ENCODE results near the gene TMEM131. TPM values are rescaled to one million over a fixed set of nuclear protein-coding genes. Genes with fewer than 3 reads are reported as not detected.

Gene TMEM131
- total RNA-seq, 1 donor from 2014 or later: 41.3 TPM

GRCh38 chr2:97738179-97739019 lies 257.3 kb downstream of the TMEM131 start:
- TF ChIP-seq, protein P1, sequence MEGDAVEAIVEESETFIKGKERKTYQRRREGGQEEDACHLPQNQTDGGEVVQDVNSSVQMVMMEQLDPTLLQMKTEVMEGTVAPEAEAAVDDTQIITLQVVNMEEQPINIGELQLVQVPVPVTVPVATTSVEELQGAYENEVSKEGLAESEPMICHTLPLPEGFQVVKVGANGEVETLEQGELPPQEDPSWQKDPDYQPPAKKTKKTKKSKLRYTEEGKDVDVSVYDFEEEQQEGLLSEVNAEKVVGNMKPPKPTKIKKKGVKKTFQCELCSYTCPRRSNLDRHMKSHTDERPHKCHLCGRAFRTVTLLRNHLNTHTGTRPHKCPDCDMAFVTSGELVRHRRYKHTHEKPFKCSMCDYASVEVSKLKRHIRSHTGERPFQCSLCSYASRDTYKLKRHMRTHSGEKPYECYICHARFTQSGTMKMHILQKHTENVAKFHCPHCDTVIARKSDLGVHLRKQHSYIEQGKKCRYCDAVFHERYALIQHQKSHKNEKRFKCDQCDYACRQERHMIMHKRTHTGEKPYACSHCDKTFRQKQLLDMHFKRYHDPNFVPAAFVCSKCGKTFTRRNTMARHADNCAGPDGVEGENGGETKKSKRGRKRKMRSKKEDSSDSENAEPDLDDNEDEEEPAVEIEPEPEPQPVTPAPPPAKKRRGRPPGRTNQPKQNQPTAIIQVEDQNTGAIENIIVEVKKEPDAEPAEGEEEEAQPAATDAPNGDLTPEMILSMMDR (conservative IDR thresholded peaks at IDR 0.05): no peak
- Mint-ChIP-seq H3K4me1 (ENCODE audit: unreplicated experiment) (peaks cover 9% of the 10 kb centered on the region), H3K4me3 (no peak overlapping the region), H3K27me3 (no peaks in the 10 kb centered on the region), H3K27ac (peak overlapping the region; percentile 14), H3K9me3 (no peaks in the 10 kb centered on the region), H3K36me3 (peaks cover 3% of the 10 kb centered on the region)
- DNase-seq (ENCODE audit: extremely low spot score, unreplicated experiment): no peak

GRCh38 chr2:97737421-97738178 lies 258.1 kb downstream of the TMEM131 start:
- peaks cover 9% of the 10 kb centered on the region for H3K4me1 Mint-ChIP-seq (ENCODE audit: unreplicated experiment)
- DNase-seq (ENCODE audit: extremely low spot score, unreplicated experiment): peak; percentile 64
- no peak overlapping the region for H3K4me3 Mint-ChIP-seq
- TF ChIP-seq, protein P1 (conservative IDR thresholded peaks at IDR 0.05): no peak
- H3K36me3 Mint-ChIP-seq: peaks cover 3% of the 10 kb centered on the region
- no peak overlapping the region for H3K27ac Mint-ChIP-seq
- H3K9me3 Mint-ChIP-seq: no peaks in the 10 kb centered on the region
- no peaks in the 10 kb centered on the region for H3K27me3 Mint-ChIP-seq

DNA sequence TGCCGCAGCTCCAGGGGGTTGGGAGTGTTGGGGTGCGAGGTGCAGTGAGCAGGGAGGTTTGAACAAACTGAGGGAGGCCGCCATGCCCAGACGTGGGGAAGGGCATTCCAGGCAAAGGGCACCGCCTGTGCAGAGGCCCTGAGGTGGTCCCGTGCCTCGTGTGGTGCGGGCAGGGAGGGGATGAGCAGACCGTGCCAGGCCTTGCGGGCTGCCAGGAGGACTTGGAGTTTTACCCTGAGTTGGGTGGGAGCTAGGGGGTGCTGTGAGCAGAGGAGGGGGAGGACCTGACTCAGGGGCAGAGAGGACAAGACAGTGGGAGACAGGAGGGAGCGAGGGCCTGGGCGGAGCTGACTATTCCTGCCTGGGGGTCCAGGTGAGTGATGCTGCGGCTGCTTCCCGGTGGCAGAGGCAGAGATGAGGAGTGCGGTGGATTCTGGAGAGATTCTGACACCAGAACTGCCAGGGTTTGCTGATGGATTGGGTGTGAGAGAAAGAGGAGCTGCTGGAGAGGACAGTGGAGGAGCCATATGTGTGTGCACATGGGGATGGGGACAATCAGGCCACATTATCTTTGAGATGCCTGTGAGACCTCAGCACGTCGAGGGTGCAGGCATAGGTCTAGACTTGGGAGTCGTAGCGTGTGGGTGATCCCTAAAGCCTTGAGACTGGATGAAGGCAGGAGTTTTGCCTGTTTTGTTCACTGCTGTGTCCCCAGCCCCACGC lies 259.0 kb downstream of the TMEM131 start:
- DNase-seq (ENCODE audit: extremely low spot score, unreplicated experiment): no peak
- H3K27me3 Mint-ChIP-seq: no peaks in the 10 kb centered on the region
- H3K9me3 Mint-ChIP-seq: no peaks in the 10 kb centered on the region
- no peak overlapping the region for H3K4me3 Mint-ChIP-seq
- peaks cover 8% of the 10 kb centered on the region for H3K4me1 Mint-ChIP-seq (ENCODE audit: unreplicated experiment)
- TF ChIP-seq, protein P1 (conservative IDR thresholded peaks at IDR 0.05): no peak
- peak overlapping the region; percentile 22 for H3K27ac Mint-ChIP-seq
- peaks cover 3% of the 10 kb centered on the region for H3K36me3 Mint-ChIP-seq

DNA sequence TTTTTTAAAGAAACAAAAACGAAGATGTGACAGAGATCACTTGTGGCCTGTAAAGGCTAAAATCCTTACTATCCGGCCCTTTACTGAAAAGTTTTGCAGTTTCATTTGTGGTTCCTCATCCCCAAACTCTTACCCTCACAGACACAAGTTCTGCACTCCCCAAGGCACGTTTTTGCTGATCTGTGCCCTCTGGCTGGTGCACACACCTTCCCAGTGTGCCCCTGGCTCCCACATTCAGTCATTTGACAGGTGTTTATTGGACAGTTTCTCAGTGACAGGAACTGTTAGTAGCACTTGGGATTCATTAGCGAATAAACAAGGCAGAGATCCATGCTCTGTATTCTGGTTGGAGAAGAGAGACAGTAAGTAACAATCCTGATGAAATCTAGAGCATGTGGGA lies 259.6 kb downstream of the TMEM131 start:
- no peak overlapping the region for H3K27ac Mint-ChIP-seq
- peaks cover 3% of the 10 kb centered on the region for H3K36me3 Mint-ChIP-seq
- TF ChIP-seq, protein P1 (conservative IDR thresholded peaks at IDR 0.05): no peak

DNA sequence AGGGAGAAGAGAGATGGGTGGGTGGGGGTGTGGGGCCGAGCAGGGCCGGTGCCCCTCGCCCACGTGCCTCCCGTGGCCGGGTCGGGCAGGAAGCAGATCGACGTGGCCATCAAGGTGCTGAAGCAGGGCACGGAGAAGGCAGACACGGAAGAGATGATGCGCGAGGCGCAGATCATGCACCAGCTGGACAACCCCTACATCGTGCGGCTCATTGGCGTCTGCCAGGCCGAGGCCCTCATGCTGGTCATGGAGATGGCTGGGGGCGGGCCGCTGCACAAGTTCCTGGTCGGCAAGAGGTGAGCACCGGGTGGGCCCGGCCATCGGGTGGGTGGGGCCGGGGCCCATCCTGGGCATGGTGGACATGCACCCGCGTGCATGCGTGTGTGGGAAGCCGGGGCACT lies 260.6 kb downstream of the TMEM131 start:
- H3K9me3 Mint-ChIP-seq: no peaks in the 10 kb centered on the region
- no peaks in the 10 kb centered on the region for H3K36me3 Mint-ChIP-seq
- TF ChIP-seq, protein P1 (conservative IDR thresholded peaks at IDR 0.05): no peak
- no peak overlapping the region for H3K4me3 Mint-ChIP-seq
- no peak overlapping the region for H3K27ac Mint-ChIP-seq
- DNase-seq (ENCODE audit: extremely low spot score, unreplicated experiment): peak; percentile 67
- H3K4me1 Mint-ChIP-seq (ENCODE audit: unreplicated experiment): no peaks in the 10 kb centered on the region
- no peaks in the 10 kb centered on the region for H3K27me3 Mint-ChIP-seq

More for the DNA sequence above, 259.6 kb downstream of the TMEM131 start:
- no peak for DNase-seq (ENCODE audit: extremely low spot score, unreplicated experiment)
- Mint-ChIP-seq H3K4me3 (no peak overlapping the region), H3K9me3 (no peaks in the 10 kb centered on the region), H3K4me1 (ENCODE audit: unreplicated experiment) (peaks cover 6% of the 10 kb centered on the region), H3K27me3 (no peaks in the 10 kb centered on the region)

Measured in type B pancreatic cell (in vitro differentiated cells).